Measurements from ENCODE around the gene CDYL2.

CDYL2 gene

GRCh38 chr16:80607204-80607603, 197.2 kb downstream of the CDYL2 start:
- TF ChIP-seq ZNF565 (CRISPR knock-in tag; conservative IDR thresholded peaks at IDR 0.05; ENCODE audit: low read depth): no peak
- TF ChIP-seq ZNF8 (CRISPR knock-in tag; IDR thresholded peaks at IDR 0.05): no peak
- TF ChIP-seq SNAI2 (CRISPR knock-in tag; IDR thresholded peaks at IDR 0.05): no peak
- ATAC-seq: no peak

- no peak for ATAC-seq
- TF ChIP-seq ZFP3 (CRISPR knock-in tag; IDR thresholded peaks at IDR 0.05): no peak
- no peak for TF ChIP-seq ZFP30 (CRISPR knock-in tag; IDR thresholded peaks at IDR 0.05)
- no peak for TF ChIP-seq ISL1 (CRISPR knock-in tag; IDR thresholded peaks at IDR 0.05)
- TF ChIP-seq POU6F1 (CRISPR knock-in tag; IDR thresholded peaks at IDR 0.05; ENCODE audit: borderline replicate concordance, low read depth): no peak
- TF ChIP-seq PPARA (CRISPR knock-in tag; IDR thresholded peaks at IDR 0.05; ENCODE audit: borderline replicate concordance): no peak
- no peak for TF ChIP-seq CSDC2 (CRISPR knock-in tag; IDR thresholded peaks at IDR 0.05)
- TF ChIP-seq BACH2 (CRISPR knock-in tag; IDR thresholded peaks at IDR 0.05; ENCODE audit: borderline replicate concordance): no peak
- TF ChIP-seq TSHZ2 (CRISPR knock-in tag; IDR thresholded peaks at IDR 0.05): no peak
- TF ChIP-seq RARB (CRISPR knock-in tag; IDR thresholded peaks at IDR 0.05): no peak
- no peak for TF ChIP-seq TCF4 (CRISPR knock-in tag; IDR thresholded peaks at IDR 0.05; ENCODE audit: borderline replicate concordance)
- no peak for TF ChIP-seq OSR1 (CRISPR knock-in tag; IDR thresholded peaks at IDR 0.05)
- no peak for TF ChIP-seq ESRRG (CRISPR knock-in tag; IDR thresholded peaks at IDR 0.05)
- TF ChIP-seq CREB5 (CRISPR knock-in tag; IDR thresholded peaks at IDR 0.05; ENCODE audit: low read depth): no peak
- TF ChIP-seq ZNF565 (CRISPR knock-in tag; conservative IDR thresholded peaks at IDR 0.05; ENCODE audit: low read depth): no peak
- TF ChIP-seq CSRNP3 (CRISPR knock-in tag; IDR thresholded peaks at IDR 0.05): no peak
- TF ChIP-seq GLIS3 (CRISPR knock-in tag; IDR thresholded peaks at IDR 0.05): no peak
These were observed 198.1 kb downstream of the CDYL2 start for GRCh38 chr16:80606221-80606766.

- ATAC-seq: no peak
- TF ChIP-seq TOX (CRISPR knock-in tag; IDR thresholded peaks at IDR 0.05; ENCODE audit: borderline replicate concordance) (no peak), ZFP30 (CRISPR knock-in tag; IDR thresholded peaks at IDR 0.05) (no peak), ZNF565 (CRISPR knock-in tag; conservative IDR thresholded peaks at IDR 0.05; ENCODE audit: low read depth) (no peak), TCF4 (CRISPR knock-in tag; IDR thresholded peaks at IDR 0.05; ENCODE audit: borderline replicate concordance) (no peak), ZNF70 (CRISPR knock-in tag; IDR thresholded peaks at IDR 0.05) (no peak), CSDC2 (CRISPR knock-in tag; IDR thresholded peaks at IDR 0.05) (no peak), POU6F1 (CRISPR knock-in tag; IDR thresholded peaks at IDR 0.05; ENCODE audit: borderline replicate concordance, low read depth) (no peak), CSRNP3 (CRISPR knock-in tag; IDR thresholded peaks at IDR 0.05) (no peak), GLIS3 (CRISPR knock-in tag; IDR thresholded peaks at IDR 0.05) (no peak)
These were observed 199.6 kb downstream of the CDYL2 start for GRCh38 chr16:80604600-80605355.

Measured in SK-N-SH treated with all-trans-retinoic acid at 6 μM for 48 hours (cell line).